GM21619 (cell line): ENCODE results near the gene ZNF66.
"Not testable (repeated sequence)": the region's sequence is repeated elsewhere in the genome, so short reads cannot be mapped to it uniquely, and the experiment has no call there.

Experiments
- ATAC-seq: cut with Tn5 transposase; IDR thresholded peaks from one replicate; pipeline ENCODE4 v1.9.1; 2021; ENCODE audit not compliant: unreplicated experiment

ZNF66 gene

DNA sequence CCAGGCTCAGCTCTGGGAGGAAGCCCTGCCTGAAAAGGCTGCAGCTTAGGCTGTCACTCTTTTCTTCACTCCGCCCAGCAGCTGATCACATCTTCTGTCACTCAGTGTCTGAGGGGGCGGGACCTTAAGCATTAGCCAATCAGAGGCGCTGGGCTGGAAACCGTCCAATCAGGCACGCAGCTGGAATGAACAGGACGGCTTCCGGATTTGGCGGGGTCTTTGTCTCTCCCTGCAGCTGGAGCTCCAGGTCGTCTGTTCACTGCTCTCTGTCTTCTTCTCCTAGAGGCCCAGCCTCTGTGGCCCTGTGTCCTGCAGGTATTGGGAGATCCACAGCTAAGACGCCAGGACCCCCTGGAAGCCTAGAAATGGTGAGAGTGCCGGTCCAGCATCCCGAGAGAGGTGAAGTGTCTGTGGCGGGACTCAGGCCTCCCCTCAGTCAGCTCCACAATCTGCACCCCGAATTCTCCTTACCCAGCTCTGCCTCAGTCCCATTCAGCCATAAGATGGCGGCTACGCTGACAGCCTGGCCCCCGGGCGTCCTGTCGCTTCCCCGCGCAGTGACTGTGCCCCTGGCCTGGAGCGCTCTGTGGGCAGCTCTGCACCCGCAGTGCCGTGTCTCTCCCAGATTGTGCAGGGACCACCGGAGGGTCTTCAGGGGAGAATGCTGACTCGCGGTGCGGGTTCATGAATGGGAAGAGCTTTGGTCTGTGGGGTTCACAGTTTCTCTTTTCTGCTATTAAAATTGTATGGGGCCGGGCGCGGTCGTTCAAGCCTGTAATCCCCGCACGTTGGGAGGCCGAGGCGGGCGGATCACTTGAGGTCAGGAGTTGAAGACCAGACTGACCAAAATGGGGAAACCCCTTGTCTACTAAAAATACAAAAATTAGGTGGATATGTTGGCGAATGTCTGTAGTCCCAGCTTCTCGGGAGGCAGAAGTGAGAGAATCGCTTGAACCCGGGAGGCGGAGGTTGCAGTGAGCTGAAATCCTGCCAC, at the start of gene ZNF66:
ZNF66 (plus strand) TSS at position 222 of the 994 bp plus-strand sequence; CDS start at position 366, 144 bp downstream.
- peak; percentile 96 for ATAC-seq

GRCh38 chr19:20750169-20750568, 25.9 kb upstream of the ZNF66 start:
- not testable (repeated sequence) for ATAC-seq

DNA sequence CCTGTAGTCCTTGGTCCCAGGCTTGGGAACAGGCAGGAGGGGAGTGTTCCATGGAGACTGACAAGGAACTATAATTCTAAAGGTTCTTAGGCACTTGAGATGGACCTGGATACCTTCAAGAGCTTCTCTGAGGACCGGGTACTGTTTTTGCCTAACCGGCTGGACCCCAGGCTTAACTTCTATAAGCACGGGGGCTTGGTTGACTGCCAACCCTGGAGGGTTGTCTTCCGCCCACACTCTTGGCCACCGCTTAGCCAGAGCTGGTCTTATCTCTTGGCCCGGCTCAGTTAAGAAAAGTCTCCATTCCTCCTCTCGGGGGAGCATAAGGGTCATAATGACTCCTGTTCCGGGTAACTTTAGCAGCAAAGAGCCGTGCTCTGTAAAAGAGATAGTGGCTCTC, 23.8 kb upstream of the ZNF66 start:
- not testable (repeated sequence) for ATAC-seq

DNA sequence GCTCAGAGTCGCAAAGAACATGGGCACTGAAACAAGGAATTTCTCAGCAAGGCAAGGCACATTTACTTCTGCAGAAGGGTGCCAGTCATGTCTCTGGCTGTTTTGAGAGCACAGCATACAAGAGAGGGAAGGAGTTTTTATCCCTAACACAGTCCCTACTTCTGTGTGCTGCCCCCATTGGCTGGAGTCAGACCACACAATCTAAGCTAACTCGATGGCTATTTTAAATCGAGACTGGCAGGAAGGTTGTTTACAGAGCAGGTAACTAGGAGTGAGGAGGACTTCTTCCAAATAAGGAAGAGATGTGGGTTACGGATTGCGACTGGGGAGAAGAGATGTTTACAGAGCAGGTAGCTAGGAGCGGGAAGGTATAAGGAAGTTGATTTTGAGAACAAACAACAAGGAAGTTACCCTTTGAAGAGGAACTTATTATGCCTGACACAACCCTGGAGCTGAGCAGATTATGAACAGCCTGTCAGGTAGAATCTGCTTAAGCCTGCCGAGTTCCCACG, 6.8 kb upstream of the ZNF66 start:
- ATAC-seq: not testable (repeated sequence)

- ATAC-seq: no peak
These were observed 11.7 kb downstream of the ZNF66 start for GRCh38 chr19:20787786-20788185.

- no peak for ATAC-seq
These were observed 15.7 kb downstream of the ZNF66 start for GRCh38 chr19:20791806-20792205.

GRCh38 chr19:20806311-20807262, 30.5 kb downstream of the ZNF66 start:
- not testable (repeated sequence) for ATAC-seq

DNA sequence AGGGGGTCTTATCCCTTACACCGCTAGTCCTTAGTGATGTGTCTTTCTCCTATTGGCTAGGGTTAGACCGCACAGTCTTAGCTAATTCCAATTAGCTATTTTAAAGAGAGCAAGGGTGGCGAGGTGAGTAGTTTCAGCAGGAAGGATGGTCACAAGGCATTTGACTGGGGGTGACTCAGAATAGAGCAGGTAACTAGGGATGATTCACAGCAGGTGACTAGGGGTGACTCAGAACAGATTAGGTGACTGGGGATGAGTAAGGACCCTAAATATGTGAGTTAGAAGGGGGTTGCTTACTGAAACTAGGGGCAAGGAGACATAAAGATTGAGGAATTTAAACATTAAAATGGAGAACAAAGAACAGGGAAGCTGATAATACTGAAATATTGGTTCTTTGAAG, 64.3 kb downstream of the ZNF66 start:
- ATAC-seq: no peak
